A549 (cell line): ENCODE measurements around the gene TSPO.

Experiments used
- CHD2 ChIP-seq: fragments of 150-350 bp; IDR thresholded peaks from 2 replicates; pipeline ENCODE4 v1.6.1; 2014; ENCODE audit warnings: low read length; ENCODE audit not compliant: partially characterized antibody
- CTCF ChIP-seq: fragments of >200 bp; sonication (Bioruptor Twin); formaldehyde crosslinking; IDR thresholded peaks from 3 replicates; pipeline ENCODE4 v1.5.1; 2016
- HEYL ChIP-seq: fragments of 250-450 bp; sonication (Bioruptor Pico); IDR thresholded peaks from 2 replicates; pipeline ENCODE4 v1.8.0; 2021; ENCODE audit warnings: mild to moderate bottlenecking, moderate library complexity
- POLR2A ChIP-seq: IDR thresholded peaks from 2 replicates; pipeline ENCODE4 v1.6.1; 2012; ENCODE audit warnings: mild to moderate bottlenecking, low read length
- RAD21 ChIP-seq, 2 experiments: fragments of >200 bp in 1 of 2; sonication (Bioruptor Twin) in 1 of 2; formaldehyde crosslinking in 1 of 2; IDR thresholded peaks in 1 of 2; conservative IDR thresholded peaks in 1 of 2; 2 replicates in 1 of 2; 3 replicates in 1 of 2; pipeline ENCODE4 v1.6.1; 2012 to 2018; ENCODE audit warnings: inconsistent platforms in 1 of 2
- REST ChIP-seq: fragments of 200-600 bp; sonication (generic); IDR thresholded peaks from 2 replicates; pipeline ENCODE4 v1.6.1; 2016; ENCODE audit warnings: antibody characterized with exemption, mild to moderate bottlenecking, moderate library complexity
- RFX5 ChIP-seq: fragments of 450-650 bp; IDR thresholded peaks from 2 replicates; pipeline ENCODE4 v1.7.1; 2014; ENCODE audit warnings: antibody characterized with exemption, mild to moderate bottlenecking, moderate library complexity
- USF2 ChIP-seq: fragments of 450-650 bp; IDR thresholded peaks from 2 replicates; pipeline ENCODE4 v1.6.1; 2014; ENCODE audit warnings: antibody characterized with exemption
- ZNF302 ChIP-seq: fragments of 250-450 bp; sonication (Bioruptor Pico); IDR thresholded peaks from 2 replicates; pipeline ENCODE4 v1.9.0; 2021; ENCODE audit warnings: inconsistent platforms, mild to moderate bottlenecking, moderate library complexity

GRCh38 chr22:43206509-43207161, 55.3 kb downstream of the TSPO start:
- TF ChIP-seq USF2: no peak
- no peak for TF ChIP-seq RAD21 (conservative IDR thresholded peaks at IDR 0.05 in 1 of 2, IDR thresholded peaks at IDR 0.05 in 1 of 2)
- TF ChIP-seq CTCF: no peak
- TF ChIP-seq POLR2A: no peak
- TF ChIP-seq HEYL (CRISPR knock-in tag): no peak
- TF ChIP-seq REST: no peak
- TF ChIP-seq ZNF302: no peak
- TF ChIP-seq CHD2: no peak
- no peak for TF ChIP-seq RFX5
